HL-60 (cell line): ENCODE measurements around the gene INPP4B.

Experiments
- DNase-seq, 2 experiments: peaks; one replicate each; pipeline ENCODE4 v3.0.0-alpha.2; 2010 to 2020; ENCODE audit warnings: low read depth in 1 of 2, low spot score in 1 of 2
- H3K27ac ChIP-seq: fragments of 250-450 bp; sonication (Bioruptor Pico); replicated peaks from 2 replicates; pipeline ENCODE4 v1.5.1; 2020; ENCODE audit warnings: mild to moderate bottlenecking, moderate library complexity
- H3K27me3 ChIP-seq: fragments of 250-450 bp; sonication (Bioruptor Pico); 2 replicates; pipeline ENCODE4 v1.5.1; 2021; ENCODE audit warnings: mild to moderate bottlenecking, moderate library complexity; ENCODE audit not compliant: insufficient read depth, poor library complexity, severe bottlenecking
- H3K4me3 ChIP-seq: replicated peaks from 2 replicates; pipeline ENCODE4 v1.5.1; 2011; ENCODE audit warnings: mild to moderate bottlenecking, control low read depth, low read length; ENCODE audit not compliant: insufficient read depth
- CTCF ChIP-seq: IDR thresholded peaks from one replicate; pipeline ENCODE4 v1.5.1; 2011; ENCODE audit warnings: low read length, control low read depth, inconsistent platforms; ENCODE audit not compliant: insufficient read depth
- GABPA ChIP-seq: IDR thresholded peaks from 2 replicates; pipeline ENCODE4 v1.6.1; 2012; ENCODE audit warnings: low read depth
- POLR2AphosphoS5 ChIP-seq: IDR thresholded peaks from 2 replicates; pipeline ENCODE4 v1.6.1; 2012; ENCODE audit warnings: low read depth
- REST ChIP-seq: IDR thresholded peaks from 2 replicates; pipeline ENCODE4 v1.6.1; 2012; ENCODE audit warnings: low read depth; ENCODE audit not compliant: insufficient replicate concordance
- SPI1 ChIP-seq: IDR thresholded peaks from 2 replicates; pipeline ENCODE4 v1.6.1; 2012; ENCODE audit warnings: low read depth, mild to moderate bottlenecking, borderline replicate concordance

INPP4B gene

GRCh38 chr4:142428715-142429114 lies 417.4 kb downstream of the INPP4B start:
- Histone ChIP-seq H3K4me3 (no peak overlapping the region), H3K27me3 (no peaks in the 10 kb centered on the region), H3K27ac (no peak overlapping the region)
- DNase-seq, result no peak
- TF ChIP-seq POLR2AphosphoS5, result no peak
- no peak for TF ChIP-seq REST
- no peak for TF ChIP-seq GABPA
- TF ChIP-seq SPI1, result no peak
- TF ChIP-seq CTCF, result no peak

GRCh38 chr4:142427456-142427855 lies 418.6 kb downstream of the INPP4B start:
- H3K27ac ChIP-seq, result no peak overlapping the region
- no peak for TF ChIP-seq GABPA
- no peak for DNase-seq
- H3K27me3 ChIP-seq, result no peaks in the 10 kb centered on the region
- H3K4me3 ChIP-seq, result no peak overlapping the region

GRCh38 chr4:142423861-142424260 lies 422.2 kb downstream of the INPP4B start:
- no peak for DNase-seq
- H3K4me3 ChIP-seq, result no peak overlapping the region
- H3K27ac ChIP-seq, result no peak overlapping the region
- TF ChIP-seq REST (no peak), GABPA (no peak), CTCF (no peak), POLR2AphosphoS5 (no peak), SPI1 (no peak)
- H3K27me3 ChIP-seq, result no peaks in the 10 kb centered on the region

- no peaks in the 10 kb centered on the region for H3K27me3 ChIP-seq
- no peak for DNase-seq
- no peak for TF ChIP-seq GABPA
- no peak for TF ChIP-seq REST
- TF ChIP-seq CTCF, result no peak
- TF ChIP-seq POLR2AphosphoS5, result no peak
- TF ChIP-seq SPI1, result no peak
These were observed 425.6 kb downstream of the INPP4B start for GRCh38 chr4:142420311-142421095.

More at GRCh38 chr4:142420311-142421095, 425.6 kb downstream of the INPP4B start:
- Histone ChIP-seq H3K4me3 (no peak overlapping the region), H3K27ac (no peak overlapping the region)
